Dermis microvascular lymphatic vessel endothelial cell (primary cell): Measurements from ENCODE around the gene LETM1. TPM values are rescaled to one million over a fixed set of nuclear protein-coding genes. Genes with fewer than 3 reads are reported as not detected.
A peak's percentile ranks its signal among the peaks of the same experiment; 100 is the strongest.

Experiments
- DNase-seq, 2 donors: peaks; one replicate each; pipeline versions ENCODE4 v3.0.0 to v3.0.0-alpha.2; 2010; ENCODE audit warnings: low read depth in 2 of 2
- total RNA-seq: library from RNA; depleted of rRNA; stranded (reverse); fragments of >200 nt; gene quantifications from 2 replicates; pipeline ENCODE4 v1.2.1, GENCODE V29; 2014

Gene LETM1
- total RNA-seq, 1 donor from 2014 or later, result 68.3 TPM

DNA sequence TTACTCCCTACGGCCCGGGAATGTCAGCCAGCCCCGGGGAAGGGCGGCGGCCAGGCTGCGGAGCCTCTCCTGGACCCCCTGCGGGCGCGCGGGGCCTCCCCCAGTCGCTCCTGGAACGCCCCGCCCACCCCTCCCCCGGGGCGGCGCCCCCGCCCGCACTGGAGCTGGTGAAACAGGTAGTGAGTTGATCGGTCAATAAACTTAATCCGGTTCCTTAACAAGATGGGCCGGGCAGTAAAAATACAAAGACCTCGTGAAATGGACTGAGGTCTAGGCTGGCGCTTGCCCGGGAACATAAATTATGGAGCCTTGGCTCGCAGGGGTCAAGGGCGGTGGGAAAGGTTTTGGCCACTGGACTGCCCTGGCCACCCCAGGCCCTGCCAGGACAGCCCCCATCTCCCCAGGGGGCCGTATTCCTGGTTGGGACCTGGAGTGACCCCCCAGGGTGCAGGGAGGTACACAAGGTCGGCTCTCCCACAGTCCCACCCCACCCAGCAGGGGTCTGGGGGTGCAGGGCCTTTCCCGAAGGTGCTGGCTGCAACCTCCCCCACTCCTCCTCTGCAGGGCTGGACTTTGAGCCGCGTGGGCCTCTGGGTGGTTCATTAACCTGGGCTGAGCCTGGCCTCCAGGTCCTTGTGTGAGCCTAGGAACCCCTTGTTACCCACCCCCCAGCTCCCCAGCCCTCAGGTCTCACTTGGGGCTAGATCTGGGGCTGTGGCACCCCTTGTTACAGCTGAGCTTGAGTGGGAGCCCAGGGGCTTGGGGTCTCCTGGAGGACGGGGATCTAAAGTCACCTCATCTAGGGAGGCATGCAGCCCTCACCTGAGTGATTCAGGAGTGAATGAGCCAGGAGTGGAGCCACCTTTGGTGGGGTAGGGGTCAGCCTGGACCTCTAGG is 60.4 kb downstream of the LETM1 start:
- no peak for DNase-seq

DNA sequence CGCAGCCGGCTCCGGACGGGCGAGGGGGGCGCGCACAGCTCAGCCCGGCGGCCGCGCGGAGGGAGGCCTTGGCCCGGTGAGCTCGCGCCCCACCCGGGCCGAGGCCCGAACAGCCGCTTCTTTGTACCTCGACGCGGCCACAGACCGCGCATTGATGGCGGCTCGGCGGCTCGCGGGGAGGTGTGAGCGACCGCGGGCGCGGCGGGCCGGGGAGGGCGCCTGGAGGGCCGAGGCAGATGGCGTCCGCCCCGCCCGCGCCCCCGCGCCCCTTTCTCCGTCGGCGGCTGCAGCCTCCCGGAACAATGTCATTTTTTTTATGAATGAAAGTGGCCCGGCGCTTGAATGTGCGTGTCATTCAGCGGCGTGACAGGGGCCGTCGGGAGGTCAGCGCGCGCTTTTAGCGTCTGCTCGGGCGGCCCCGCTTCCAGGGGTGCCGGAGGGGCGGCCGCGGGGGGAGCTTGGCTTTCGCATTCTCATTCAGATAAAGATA is 61.1 kb downstream of the LETM1 start:
- no peak for DNase-seq

- DNase-seq, result peak in 1 of 2 donors; percentile 15
These were observed 61.8 kb downstream of the LETM1 start for GRCh38 chr4:1793940-1794808.

- peak in 1 of 2 donors; percentile 46 for DNase-seq
These were observed 62.5 kb downstream of the LETM1 start for GRCh38 chr4:1793496-1793840.

DNA sequence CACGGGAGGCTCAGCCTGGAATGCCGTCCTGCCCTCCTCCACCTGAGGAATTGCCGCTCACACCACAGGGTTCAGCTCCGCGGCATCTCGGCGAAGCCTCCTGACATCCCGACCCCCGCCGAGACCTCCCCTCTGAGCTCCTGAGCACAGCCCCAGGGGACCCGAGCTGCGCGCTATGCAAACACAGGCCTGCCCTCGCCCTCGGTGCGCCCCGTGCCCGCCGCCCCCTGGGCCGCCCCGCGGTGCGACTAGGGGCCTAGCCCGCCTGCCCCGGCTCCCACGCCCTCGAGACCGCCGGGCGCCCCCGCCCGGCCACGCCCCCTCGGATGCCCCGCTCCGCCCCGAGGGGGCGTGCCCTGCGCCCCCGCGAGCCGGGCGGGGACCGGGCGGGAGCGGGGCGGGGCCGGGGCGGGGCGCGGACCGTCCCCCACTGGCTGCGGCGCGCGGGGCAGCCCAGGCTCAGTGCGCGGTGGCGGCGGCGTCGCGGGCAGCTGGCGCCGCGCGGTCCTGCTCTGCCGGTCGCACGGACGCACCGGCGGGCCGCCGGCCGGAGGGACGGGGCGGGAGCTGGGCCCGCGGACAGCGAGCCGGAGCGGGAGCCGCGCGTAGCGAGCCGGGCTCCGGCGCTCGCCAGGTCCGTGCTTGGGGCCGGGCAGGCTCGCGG is 63.0 kb downstream of the LETM1 start, which contains the start of gene FGFR3:
Gene FGFR3, plus strand, starts transcription at position 462 of the 664 bp plus-strand sequence. CDS start 642 bp downstream, outside the sequence.
- peak in 1 of 2 donors; percentile 42 for DNase-seq

- DNase-seq, result no peak
These were observed 63.7 kb downstream of the LETM1 start for GRCh38 chr4:1792158-1792831.

GRCh38 chr4:1790005-1790404 is 66.0 kb downstream of the LETM1 start:
- DNase-seq, result no peak

- no peak for DNase-seq
These were observed 66.4 kb downstream of the LETM1 start for GRCh38 chr4:1789552-1789951.

- DNase-seq, result no peak
These were observed 67.5 kb downstream of the LETM1 start for GRCh38 chr4:1788254-1788973.

- no peak for DNase-seq
These were observed 68.4 kb downstream of the LETM1 start for GRCh38 chr4:1787411-1788077.

DNA sequence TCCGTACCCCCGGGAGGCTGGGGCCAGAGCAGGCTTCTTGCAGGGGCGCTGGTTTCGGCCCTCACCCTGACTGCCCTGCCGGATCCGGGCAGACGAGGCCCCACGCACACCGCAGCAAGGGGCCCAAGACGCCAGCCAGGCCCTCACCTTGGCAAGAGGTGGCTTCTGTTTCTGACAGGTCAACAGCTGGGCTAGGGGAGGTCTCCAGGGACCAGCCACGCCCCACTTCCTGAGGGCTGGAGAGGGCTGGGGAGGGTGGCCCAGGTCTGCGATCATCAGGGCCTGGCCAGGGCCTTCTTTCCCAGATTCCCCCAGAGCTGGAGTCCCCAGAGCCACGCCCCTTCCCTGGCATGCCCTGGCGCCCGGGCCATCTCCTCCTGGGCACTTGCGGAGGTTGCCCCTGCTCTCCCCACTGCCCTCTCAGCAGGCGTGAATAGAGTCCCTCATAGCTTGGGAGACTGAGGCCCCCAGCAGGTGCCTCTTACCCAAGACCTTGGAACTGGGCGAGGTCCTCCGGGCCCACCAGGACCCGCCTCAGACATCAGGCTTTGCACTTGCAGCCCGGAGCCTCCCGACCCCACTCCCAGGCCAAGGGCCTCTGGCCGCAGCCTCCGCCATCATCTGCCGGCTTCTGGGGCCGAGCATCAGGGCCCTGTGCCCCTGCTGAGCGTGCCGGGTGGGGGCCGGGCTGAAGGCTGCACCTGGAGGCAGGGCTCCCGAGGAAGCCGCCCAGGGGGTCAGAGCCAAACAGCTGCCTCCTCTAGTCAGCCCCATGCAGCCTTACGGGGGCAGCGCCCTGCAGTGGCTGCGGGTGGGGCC is 69.2 kb downstream of the LETM1 start:
- no peak for DNase-seq

DNA sequence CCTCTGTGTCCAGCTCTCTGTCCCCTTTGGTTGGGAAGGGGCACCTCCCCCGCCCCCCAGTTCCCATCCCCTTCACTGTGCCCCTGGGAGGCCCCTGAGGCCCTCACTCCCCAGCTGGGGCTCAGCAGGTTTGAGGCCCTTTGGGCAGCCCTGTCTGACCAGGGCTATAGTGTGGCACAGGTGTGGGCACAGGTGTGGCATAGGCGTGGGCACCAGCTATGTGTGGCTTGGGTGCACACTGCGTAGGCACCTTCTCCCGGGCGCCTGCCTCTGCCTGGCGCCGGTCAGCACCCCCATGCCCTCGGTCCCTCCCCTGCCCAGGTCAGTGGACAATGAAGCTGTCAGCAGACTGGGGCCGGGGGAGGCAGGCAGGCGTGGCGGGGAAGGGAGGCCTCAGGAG is 70.4 kb downstream of the LETM1 start:
- no peak for DNase-seq

DNA sequence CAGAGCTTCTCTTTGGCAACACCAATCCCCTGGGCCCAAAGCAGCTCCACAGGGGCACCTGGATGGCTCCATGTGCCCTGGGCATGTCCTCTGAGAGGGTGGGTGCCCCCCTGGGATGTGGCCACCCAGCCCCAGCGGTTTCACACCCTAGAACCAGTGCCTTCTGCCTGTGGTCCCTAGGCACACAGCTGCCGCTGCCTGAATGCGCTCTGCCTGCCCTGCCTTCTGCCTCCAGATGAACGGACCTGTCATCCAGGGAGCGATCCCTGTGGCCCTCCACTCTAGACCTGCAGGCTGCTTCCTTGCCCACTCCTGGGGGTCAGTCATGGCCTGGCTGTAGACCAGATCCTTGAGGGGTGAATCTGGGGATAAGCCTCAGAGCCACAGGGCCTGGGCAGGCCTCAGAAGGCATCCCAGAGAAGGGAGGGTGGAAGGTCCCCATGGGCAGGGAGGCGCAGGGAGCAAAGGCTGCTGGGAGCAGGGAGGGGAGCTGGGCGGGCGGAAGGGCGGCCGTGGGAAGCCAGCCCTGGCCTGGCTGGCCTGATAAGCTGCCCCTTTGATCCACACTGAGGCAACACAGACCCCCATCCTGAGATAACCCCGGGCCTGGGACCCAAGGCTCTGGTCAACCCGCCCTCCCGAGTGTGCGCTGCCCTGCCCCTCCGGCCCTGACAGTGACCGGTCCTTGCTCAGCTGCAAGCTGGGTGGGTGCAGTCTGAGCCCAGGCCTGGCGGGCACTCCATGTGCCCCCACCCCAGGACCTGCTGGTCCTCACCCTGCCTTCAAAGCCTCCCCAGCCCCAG is 71.0 kb downstream of the LETM1 start:
- no peak for DNase-seq

GRCh38 chr4:1784395-1784788 is 71.6 kb downstream of the LETM1 start:
- no peak for DNase-seq

DNA sequence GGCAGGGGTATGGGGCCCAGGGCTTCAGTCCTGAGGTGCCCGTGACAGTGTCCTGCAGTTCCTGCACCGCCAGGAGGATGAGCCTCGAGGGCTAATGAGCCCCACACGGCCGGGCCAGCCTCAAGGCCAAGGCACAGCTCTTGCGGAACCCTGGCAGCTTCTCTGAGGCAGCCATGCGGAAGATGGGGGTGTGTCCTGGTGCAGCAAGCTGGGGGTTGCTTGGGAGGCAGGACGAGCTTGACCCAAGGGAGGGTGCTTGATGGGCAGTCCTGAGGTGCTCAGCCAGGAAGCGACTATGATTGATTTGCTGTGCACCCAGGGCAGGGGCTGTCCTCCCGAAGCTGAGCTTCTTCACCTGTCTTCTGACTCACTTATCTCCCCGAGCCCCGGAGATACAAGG is 72.0 kb downstream of the LETM1 start:
- DNase-seq, result no peak

DNA sequence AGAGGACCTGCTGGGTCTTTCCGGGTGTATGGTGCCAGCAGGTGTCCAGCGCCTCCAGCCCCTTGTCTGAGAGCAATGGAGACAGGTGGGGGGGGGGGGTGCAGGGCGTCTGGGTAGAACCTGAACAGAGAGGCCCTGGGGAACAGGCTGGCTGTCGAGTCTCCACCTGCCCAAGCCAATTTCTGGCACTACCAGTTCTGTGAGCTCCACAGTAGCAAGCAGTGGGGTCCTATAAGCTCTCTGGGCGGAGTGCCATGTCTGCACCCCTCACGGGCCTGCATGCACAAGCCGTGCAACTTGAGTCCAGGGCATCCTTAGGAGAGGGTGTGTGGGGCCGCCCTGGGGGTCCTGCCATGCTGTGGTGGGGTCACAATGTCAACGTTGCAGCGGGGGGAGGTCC is 72.9 kb downstream of the LETM1 start:
- DNase-seq, result no peak

DNA sequence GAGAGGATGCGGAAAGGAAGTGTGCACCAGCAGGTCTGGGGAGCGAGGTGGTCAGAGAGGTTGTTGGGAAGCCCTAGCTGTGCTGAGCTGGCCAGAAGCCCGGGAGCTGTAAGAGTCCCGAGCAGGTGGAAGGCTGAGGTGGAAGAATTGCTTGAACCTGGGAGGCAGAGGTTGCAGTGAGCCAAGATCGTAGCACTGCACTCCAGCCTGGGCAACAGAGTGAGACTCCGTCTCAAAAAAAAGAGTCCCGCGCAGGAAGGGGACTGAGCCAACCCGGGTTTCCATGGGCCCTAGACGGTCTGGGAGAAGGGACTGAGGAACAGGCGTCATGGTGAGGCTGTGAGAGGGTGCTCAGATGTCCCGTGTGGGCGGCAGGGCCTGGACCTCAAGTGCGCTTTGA is 75.5 kb downstream of the LETM1 start:
- DNase-seq, result no peak
